Stimulated activated CD8-positive, alpha-beta memory T cell treated with anti-CD3 and anti-CD28 coated beads, Interleukin-12 subunit alpha, Interleukin-12 subunit beta, amount 100 ng/mL, for 24 hours (primary cell): ENCODE results near the gene TUBGCP5.

Source experiments
- DNase-seq: peaks from one replicate; pipeline ENCODE4 v3.0.0-alpha.2; 2020; ENCODE audit errors: extremely low read depth

Gene TUBGCP5

GRCh38 chr15:22978691-22979237, 60.6 kb downstream of the TUBGCP5 start:
- no peak for DNase-seq

- DNase-seq = no peak
Observed at GRCh38 chr15:22974745-22975144, 64.6 kb downstream of the TUBGCP5 start.

DNA sequence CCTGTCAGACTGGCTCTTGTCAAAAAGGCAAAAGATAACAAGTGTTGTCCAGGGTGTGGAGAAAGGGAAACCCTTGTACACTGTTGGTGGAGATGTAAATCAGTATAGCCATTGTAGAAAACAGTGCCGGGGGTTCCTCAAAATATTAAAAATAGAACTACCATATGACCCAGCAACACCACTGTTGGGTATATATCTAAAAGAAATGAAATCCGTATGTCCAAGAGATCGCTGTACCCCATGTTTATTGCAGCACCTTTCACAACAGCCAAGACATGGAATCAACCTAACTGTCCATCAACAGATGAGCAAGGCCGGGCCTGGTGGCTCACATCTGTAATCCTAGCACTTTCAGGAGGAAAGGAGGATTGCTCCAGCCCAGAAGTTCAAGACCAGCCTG, 65.4 kb downstream of the TUBGCP5 start:
- no peak for DNase-seq

DNA sequence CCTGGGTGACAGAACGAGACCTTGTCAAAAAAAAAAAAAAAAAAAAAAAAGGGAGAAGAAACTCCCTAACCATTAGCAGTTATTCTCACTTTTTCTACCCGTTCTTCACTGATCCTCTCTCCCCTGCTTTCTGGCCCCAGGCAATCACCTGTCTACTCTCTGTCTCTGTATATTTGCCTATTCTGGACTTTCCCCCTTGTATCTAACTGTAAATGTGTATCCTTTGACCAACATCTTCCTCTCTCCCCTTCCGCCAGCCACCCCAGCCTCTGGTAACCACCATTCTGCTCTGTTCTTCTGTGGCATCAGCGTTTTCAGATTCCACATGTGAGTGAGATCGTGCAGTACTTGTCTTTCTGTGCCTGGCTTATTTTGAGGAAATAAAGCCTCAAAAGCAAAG, 66.1 kb downstream of the TUBGCP5 start:
- DNase-seq = no peak

- DNase-seq = no peak
Observed at GRCh38 chr15:22969489-22969888, 69.9 kb downstream of the TUBGCP5 start.

- DNase-seq = no peak
Observed at GRCh38 chr15:22968366-22968765, 71.0 kb downstream of the TUBGCP5 start.

- DNase-seq = no peak
Observed at GRCh38 chr15:22967084-22967770, 72.1 kb downstream of the TUBGCP5 start.

GRCh38 chr15:22966321-22967083, 72.9 kb downstream of the TUBGCP5 start:
- no peak for DNase-seq

- DNase-seq = no peak
Observed at GRCh38 chr15:22963641-22964040, 75.7 kb downstream of the TUBGCP5 start.

GRCh38 chr15:22962611-22963010, 76.8 kb downstream of the TUBGCP5 start:
- no peak for DNase-seq

DNA sequence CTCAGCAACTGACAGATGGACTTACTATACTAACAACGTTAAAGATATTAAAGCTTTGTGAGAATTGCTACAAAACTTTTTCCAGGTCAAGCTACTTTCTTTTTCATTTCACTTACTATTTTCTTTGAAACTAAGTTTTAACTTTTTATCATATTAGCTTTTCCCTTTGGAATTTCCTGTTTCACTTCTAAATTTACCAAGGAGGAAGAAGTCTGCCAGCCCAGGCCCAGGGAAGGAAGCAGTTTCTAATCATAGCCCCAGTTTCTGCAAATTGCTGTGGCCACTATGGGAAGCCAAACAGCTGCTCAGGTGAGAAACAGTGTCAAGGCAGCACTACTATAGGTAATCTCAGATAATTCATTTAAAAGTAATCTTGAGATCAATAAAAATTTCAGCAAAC, 77.6 kb downstream of the TUBGCP5 start:
- DNase-seq = no peak

- DNase-seq = no peak
Observed at GRCh38 chr15:22960556-22960955, 78.8 kb downstream of the TUBGCP5 start.

GRCh38 chr15:22960126-22960525, 79.2 kb downstream of the TUBGCP5 start:
- no peak for DNase-seq

- no peak for DNase-seq
Observed at GRCh38 chr15:22959321-22960101, 79.9 kb downstream of the TUBGCP5 start.

GRCh38 chr15:22958487-22959280, 80.7 kb downstream of the TUBGCP5 start:
- DNase-seq = no peak

- no peak for DNase-seq
Observed at GRCh38 chr15:22956978-22957260, 82.5 kb downstream of the TUBGCP5 start.

- DNase-seq = no peak
Observed at GRCh38 chr15:22956257-22956977, 83.0 kb downstream of the TUBGCP5 start.

DNA sequence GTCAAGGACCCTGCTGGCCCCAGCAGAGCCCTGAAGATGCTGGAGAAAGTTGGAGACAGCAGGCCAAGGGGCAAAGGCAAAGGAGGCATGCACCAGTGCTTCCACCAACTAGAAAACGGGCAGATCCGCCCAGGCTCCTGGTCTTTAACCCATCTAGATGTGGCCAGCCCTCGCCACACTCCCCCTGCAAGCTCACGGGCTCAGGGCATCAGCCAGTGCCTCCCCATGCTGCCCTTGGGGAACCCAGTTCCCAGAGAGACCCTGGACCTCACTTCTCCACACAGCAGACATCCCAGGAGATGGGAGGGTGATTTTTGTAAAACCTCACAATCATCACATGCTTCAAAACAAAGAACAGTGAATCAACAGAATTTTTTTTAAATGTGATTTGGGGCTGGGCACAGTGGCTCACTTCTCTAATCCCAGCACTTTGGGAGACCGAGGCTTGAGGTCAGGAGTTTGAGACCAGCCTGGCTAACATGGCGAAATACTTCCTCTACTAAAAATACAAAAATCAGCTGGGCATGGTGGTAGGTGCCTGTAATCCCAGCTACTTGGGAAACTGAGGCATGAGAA, 83.7 kb downstream of the TUBGCP5 start:
- DNase-seq = no peak

DNA sequence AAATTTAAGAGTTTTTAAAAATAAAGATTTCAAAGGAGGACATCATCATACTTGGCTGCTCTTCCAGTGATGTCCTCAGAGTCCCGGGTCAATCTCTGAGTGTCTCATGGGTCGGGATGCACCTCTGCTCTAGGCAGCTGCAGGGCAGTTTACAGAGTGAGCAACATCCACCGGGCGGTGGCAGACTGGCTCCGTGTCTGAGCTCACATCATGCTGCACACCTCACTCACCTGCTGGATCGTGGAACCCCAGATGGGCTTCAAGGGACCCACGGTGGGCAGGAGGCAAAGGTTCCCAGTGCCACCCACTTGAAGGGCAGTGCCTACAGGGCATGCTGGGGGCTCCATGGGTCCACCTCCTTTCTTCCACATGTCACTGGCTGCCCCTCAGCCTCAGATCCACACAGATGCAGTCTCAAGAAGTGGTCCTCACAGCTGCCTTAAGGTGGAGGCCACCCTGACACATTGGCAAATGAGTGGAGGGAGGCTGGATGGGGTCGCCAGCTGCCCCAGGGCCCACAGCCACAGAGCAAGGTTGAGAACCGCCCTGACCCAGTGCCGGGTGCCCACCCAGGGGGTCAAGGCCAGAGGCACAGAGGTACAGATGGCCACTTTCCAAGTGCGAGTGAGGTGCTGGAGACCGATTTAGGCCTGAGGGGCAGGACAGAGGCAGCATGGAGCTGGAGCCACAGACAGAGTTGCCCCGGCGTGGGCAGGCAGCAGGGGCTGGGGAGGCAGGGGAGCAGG, 84.4 kb downstream of the TUBGCP5 start:
- no peak for DNase-seq

- DNase-seq = no peak
Observed at GRCh38 chr15:22954326-22954725, 85.0 kb downstream of the TUBGCP5 start.
